GM21447 (cell line): Measurements from ENCODE around the gene MSRB1.
"Not testable (repeated sequence)": the region's sequence is repeated elsewhere in the genome, so short reads cannot be mapped to it uniquely, and the experiment has no call there.

Experiments
- ATAC-seq: cut with Tn5 transposase; IDR thresholded peaks from one replicate; pipeline ENCODE4 v1.9.1; 2021; ENCODE audit not compliant: unreplicated experiment

Gene MSRB1

DNA sequence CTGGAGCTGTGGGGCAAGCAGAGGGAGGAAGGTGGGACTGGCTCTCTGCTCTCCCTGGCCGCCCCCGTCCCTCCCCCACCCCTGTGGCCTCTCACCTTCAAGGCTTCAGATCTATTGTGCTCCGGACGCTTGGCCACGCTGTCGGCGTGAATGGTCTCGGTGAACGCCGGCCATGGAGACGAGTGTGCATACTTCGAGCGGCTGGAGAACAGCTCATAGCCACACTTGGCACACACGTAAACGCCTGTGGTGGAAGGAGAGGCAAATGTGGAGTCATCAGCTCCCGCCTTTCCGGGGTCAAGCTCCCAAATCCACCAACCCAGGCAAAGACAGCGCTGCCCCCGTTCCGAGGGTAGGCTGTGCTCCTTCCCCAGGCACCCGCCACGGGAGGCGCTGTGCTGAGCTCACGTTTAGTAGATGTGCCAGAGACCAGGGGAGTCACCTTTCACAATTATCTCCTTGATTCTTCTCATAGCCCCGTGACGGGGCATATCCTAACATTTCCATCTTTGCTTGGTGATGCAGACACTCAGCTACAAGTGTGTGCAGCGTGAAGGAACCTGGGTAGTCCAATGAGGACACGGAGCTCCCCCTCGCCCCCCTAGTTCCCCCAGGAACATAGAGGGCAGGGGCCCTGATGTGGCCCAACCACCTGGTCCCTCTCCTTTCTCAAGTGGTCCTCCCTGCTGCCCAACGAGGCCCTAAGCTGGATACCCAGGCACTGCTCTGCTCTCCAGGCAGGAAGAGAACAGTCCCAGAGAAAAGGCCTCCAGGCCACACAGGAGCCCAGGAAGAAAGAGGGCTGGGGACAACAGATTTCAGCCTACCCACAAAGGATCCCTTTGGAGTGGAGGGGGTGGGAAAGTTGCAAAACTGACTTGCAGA lies 1.6 kb downstream of the MSRB1 start:
- no peak for ATAC-seq

GRCh38 chr16:1940273-1941161 lies 2.5 kb downstream of the MSRB1 start:
- ATAC-seq: no peak

- not testable (repeated sequence) for ATAC-seq
Observed at GRCh38 chr16:1939833-1940232, 3.2 kb downstream of the MSRB1 start.

DNA sequence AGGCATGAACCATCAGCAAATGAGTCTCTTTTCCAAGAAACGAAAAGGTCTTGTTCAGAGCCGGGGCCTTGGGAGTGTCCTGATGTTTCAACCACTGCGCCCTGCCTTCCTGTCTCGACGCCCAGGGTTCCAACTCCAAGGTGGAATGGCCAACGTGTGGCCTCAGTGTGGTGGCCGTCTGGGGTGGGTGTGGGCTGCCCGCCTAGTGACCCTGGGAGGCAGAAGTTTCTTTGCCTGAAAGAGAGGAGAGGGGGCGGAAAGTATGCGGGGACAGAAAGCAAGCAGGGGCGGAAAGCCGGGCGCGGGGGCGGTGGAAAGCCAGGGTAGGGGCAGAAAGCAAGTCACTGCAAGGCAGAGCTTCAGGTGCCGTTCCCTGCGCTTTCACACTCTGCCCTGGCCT lies 4.1 kb downstream of the MSRB1 start:
- ATAC-seq: no peak

- ATAC-seq: no peak
Observed at GRCh38 chr16:1938316-1938715, 4.7 kb downstream of the MSRB1 start.

DNA sequence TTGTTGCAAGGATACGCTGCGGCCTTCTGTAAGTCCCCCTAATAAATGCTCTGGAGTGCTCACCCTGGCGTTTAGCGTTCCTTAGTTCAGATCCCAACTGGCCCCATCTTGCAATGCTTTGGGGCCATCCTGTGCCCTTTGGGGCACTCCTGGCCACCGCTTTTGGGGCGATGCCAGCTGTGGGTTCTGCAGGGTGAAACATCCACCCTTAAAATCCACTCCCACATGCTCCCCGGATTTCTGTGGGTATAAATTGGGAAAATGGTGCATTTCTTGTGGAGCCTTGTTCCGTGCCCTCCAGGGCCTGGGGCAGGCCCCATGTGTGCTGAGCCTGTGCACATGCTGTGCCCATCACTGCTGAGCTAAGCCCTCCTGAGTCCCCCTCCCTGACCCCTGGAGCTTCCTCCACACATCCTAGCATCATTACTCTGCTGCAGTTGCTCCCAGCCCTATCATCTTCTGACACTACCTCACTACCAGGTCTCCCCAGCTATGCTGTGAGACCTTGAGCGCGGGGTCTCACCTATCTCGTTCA lies 6.0 kb downstream of the MSRB1 start:
- ATAC-seq: no peak

- ATAC-seq: no peak
Observed at GRCh38 chr16:1933097-1933661, 9.8 kb downstream of the MSRB1 start.

- no peak for ATAC-seq
Observed at GRCh38 chr16:1932050-1933028, 10.7 kb downstream of the MSRB1 start.

- ATAC-seq: no peak
Observed at GRCh38 chr16:1930338-1930720, 12.7 kb downstream of the MSRB1 start.

DNA sequence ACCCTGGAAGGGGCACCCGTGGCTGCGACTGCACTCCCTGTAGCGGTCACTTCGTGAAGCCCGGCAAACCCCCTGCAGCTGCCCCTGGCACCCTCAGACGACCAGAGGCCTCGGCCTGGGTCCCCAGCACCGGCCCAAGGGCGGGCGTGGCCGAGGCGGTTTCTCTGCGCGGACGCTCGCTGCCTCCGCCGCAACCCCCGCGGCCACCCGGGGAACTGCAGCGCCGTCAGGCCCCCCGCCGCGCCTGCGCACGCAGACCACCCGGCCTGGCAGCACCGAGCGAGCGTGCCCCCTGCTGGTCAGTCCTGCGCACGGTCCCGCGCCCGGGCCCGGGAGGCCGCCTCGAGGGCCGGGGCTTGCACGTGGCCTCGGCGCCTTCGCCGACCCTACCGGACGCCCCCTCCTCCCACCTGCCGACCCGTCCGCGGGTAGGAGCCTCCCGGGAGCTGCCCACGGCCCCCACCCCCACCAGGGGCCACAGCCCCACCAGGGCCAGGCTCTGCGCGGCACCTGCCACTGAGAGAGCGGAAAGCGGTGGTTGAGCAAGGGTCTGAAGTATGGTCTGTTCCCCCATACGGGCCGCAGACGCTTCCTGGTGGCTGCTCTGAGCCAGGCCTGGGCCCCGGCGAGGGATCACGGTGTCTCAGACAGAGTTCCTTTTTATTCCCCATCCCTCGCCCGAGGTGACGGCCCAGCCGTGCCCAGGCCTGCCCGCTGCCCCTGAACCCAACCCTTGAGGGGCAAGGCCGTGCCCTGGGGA lies 13.2 kb downstream of the MSRB1 start:
- peak; percentile 73 for ATAC-seq

DNA sequence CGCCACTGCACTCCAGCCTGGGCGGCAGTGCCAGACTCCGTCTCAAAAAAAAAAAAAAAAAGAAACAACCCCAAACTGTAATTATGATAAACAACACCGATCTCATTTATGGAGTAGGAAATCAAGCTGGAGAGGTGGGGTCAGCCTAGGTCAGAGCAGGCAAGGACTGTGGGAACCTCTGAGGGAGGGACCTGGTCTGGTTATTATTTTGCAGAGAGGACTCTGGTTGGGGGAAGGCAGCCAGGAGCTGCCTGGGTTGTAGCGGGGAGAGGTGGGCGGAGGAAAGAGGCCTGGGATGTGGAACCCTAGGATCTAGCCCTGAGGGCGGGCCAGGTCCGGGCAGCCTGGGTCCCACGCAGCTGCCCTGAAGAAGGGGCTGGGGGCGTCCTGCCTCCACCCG lies 13.9 kb downstream of the MSRB1 start:
- no peak for ATAC-seq

GRCh38 chr16:1926271-1926670 lies 16.7 kb downstream of the MSRB1 start:
- ATAC-seq: no peak

DNA sequence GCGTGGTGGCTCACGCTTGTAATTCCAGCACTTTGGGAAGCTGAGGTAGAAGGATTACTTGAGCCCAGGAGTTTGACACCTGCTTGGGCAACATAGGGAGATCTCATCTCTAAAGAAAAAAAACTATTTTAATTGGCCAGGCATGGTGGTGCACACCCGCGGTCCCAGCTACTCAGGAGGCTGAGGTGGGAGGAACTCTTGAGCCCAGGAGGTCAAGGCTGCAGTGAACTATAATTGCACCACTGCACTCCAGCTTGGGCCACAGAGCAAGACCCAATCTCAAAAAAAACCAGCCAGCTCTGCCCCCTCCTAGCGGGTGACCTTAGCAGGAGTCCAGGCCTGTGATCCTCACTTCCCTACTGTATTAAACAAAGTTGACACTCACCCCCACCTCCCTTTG lies 18.9 kb downstream of the MSRB1 start:
- no peak for ATAC-seq

- ATAC-seq: no peak
Observed at GRCh38 chr16:1923299-1924034, 19.5 kb downstream of the MSRB1 start.

DNA sequence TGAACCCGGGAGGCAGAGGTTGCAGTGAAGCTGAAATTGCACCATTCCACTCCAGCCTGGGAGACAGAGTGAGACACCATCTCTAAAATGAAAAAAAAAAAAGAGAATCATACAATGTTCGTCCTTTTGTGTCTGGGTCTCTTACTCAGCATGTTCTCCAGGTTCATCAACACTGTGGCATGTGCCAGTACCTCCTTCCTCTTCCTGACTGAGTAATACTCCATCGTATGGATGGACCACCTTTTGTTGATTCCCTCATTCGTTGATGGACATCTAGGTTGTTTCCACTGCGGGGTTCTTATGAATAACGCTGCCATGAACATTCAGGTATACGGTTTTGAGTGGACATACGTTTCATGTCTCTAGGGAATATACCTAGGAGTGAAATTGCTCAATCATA lies 20.6 kb downstream of the MSRB1 start:
- ATAC-seq: no peak

DNA sequence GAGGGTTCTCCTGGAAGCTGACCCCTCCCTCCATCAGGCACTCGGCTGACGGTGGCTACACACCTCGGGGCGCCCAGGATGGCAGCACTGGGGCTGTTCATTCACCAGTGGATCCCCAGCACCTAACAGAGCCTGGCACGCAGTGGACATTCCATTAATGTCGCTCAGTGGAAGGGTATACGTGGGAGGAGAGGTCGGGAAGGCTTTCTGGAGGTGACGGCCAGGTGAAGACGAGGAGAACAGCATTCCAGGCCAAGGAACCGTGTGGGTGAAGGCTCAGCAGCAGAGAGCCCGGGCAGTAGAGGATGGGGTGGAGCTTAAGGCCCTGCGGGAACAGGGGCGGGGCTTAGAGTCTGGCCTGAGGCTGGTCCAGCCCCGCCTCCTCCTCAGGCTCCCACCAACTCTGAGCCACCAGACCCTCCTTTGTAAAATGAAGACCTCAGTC lies 22.2 kb downstream of the MSRB1 start:
- no peak for ATAC-seq

DNA sequence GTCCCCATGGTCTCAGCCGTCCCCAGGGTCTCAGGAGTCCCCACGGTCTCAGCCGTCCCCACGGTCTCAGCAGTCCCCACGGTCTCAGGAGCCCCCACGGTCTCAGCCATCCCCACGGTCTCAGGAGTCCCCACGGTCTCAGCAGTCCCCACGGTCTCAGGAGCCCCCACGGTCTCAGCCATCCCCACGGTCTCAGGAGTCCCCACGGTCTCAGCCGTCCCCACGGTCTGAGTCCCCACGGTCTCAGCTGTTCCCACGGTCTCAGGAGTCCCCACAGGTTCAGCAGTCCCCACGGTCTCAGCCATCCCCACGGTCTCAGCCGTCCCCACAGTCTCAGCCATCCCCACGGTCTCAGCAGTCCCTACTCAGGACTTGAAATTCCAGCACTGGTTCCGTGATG lies 22.9 kb downstream of the MSRB1 start:
- not testable (repeated sequence) for ATAC-seq

DNA sequence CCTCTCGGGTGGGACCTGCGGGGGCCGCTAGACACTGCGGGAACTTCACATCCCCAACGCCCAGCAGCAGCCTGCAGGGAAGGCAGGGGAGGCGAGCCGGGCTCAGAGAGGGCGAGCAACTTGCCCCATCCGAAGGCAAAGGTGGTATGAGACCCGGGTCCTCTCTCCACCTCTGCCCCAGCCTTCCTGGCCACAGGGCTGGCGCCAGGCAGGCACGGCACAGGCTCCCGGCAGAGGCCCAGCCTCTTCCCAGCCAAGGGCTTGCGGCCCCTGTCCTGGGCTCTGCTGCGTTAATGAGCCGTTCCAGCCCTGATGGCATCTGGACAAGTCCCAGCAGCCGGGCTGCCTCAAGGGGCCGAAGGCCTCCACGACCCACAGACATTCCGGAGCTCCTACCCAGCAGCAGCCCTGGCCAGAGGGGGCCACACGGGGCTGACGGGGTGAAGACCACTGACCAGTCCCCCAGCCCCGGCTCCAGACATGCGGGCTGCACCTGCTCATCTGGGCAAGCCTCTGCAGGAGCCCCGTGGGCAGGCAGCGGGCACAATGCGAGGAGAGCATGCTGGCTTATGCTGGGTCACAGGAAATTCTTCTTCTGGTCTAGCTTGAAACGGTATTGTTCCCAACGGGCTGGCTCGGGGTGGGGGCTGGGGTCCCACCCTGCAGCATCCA lies 23.5 kb downstream of the MSRB1 start:
- ATAC-seq: no peak
